Panc1 (cell line): ENCODE data around the gene UNC5B. TPM values are rescaled to one million over a fixed set of nuclear protein-coding genes. Genes with fewer than 3 reads are reported as not detected.

Source experiments
- ATAC-seq: fragments of 200-7000 bp; cut with Tn5 transposase; 2 replicates; pipeline ENCODE4 v1.9.1; 2020; ENCODE audit warnings: mild to moderate bottlenecking, moderate library complexity
- BruUV-seq: library from RNA; stranded (reverse); fragments of 400-500 nt; replicated peaks from 2 replicates; lab custom pipeline; 2021; lab: Mats Ljungman, UMichigan
- CTCF ChIA-PET: fragments of 300-600 bp; sonication (Branson Sonifier 250); formaldehyde crosslinking; loops from one replicate; lab custom pipeline; 2022; ENCODE audit warnings: antibody characterized with exemption; lab: Charles Lee
- POLR2A ChIA-PET: fragments of 300-600 bp; sonication (Branson Sonifier 250); formaldehyde crosslinking; loops from one replicate; lab custom pipeline; 2022; ENCODE audit warnings: antibody characterized with exemption; lab: Charles Lee
- DNase-seq: peaks from one replicate; pipeline ENCODE4 v3.0.0-alpha.2; 2010; ENCODE audit warnings: low read depth, low spot score
- H3K27ac ChIP-seq: 2 replicates; pipeline ENCODE4 v1.5.1; 2011; ENCODE audit warnings: mild to moderate bottlenecking, low read length, inconsistent platforms
- H3K27me3 ChIP-seq: fragments of 200-500 bp; sonication (Bioruptor generic); 2 replicates; pipeline ENCODE4 v1.6.0; 2014; ENCODE audit warnings: low read length, inconsistent platforms; ENCODE audit not compliant: control insufficient read depth, insufficient read depth
- H3K36me3 ChIP-seq: fragments of 200-500 bp; sonication (Bioruptor generic); 2 replicates; pipeline ENCODE4 v1.5.1; 2014; ENCODE audit warnings: inconsistent platforms, mild to moderate bottlenecking, low read length, moderate library complexity; ENCODE audit not compliant: control insufficient read depth, insufficient read depth
- H3K4me1 ChIP-seq: 2 replicates; pipeline ENCODE4 v1.5.1; 2011; ENCODE audit warnings: inconsistent platforms, mild to moderate bottlenecking, low read length, moderate library complexity; ENCODE audit not compliant: control insufficient read depth, insufficient read depth
- H3K4me3 ChIP-seq, 2 experiments: 2 replicates each; pipeline ENCODE4 v1.5.1; 2011 to 2012; ENCODE audit warnings: low read depth in 2 of 2, low read length in 2 of 2, mild to moderate bottlenecking in 2 of 2, inconsistent platforms in 1 of 2, moderate library complexity in 1 of 2
- H3K9me3 ChIP-seq: fragments of 200-500 bp; sonication (Bioruptor generic); 2 replicates; pipeline ENCODE4 v1.5.1; 2014; ENCODE audit warnings: low read depth, mild to moderate bottlenecking, inconsistent platforms, low read length, moderate library complexity; ENCODE audit not compliant: control insufficient read depth, insufficient read depth
- POLR2AphosphoS5 ChIP-seq: IDR thresholded peaks from 2 replicates; pipeline ENCODE4 v1.6.1; 2012; ENCODE audit warnings: mild to moderate bottlenecking, low read depth, low read length, moderate library complexity
- SIN3A ChIP-seq: IDR thresholded peaks from 2 replicates; pipeline ENCODE4 v1.6.1; 2012; ENCODE audit warnings: low read depth, mild to moderate bottlenecking, low read length, moderate library complexity, borderline replicate concordance; ENCODE audit not compliant: insufficient read depth
- TCF7L2 ChIP-seq: IDR thresholded peaks from 2 replicates; pipeline ENCODE4 v1.6.1; 2011; ENCODE audit warnings: mild to moderate bottlenecking, low read depth, low read length, inconsistent platforms
- in situ Hi-C: cut with HindIII; loops from 2 replicates; pipeline ENCODE4 v1.10.0; 2016; ENCODE audit warnings: low sequenced_read_pairs, low pct_unique_long_range_greater_than_20kb
- intact Hi-C: fragments of 100-400 bp; cut with micrococcal nuclease; formaldehyde crosslinking; loops from one replicate; pipeline ENCODE4 v1.10.0; 2022; ENCODE audit not compliant: unreplicated experiment
- total RNA-seq: library from RNA; stranded (reverse); gene quantifications from one replicate; pipeline ENCODE4 v1.2.1, GENCODE V29; 2021; ENCODE audit not compliant: unreplicated experiment
- TF ChIP-seq, protein P1 (sequence below): fragments of 450-650 bp; IDR thresholded peaks from 2 replicates; pipeline ENCODE4 v1.5.1; 2017; ENCODE audit warnings: mild to moderate bottlenecking
- TF ChIP-seq, protein P2 (sequence below), 2 experiments: IDR thresholded peaks; 2 replicates each; pipeline ENCODE4 v1.6.1; 2011 to 2012; ENCODE audit warnings: low read depth in 2 of 2, control low read depth in 1 of 2, low read length in 1 of 2, mild to moderate bottlenecking in 1 of 2, moderate library complexity in 1 of 2; ENCODE audit not compliant: insufficient read depth in 1 of 2

The UNC5B gene
- total RNA-seq, 1 experiment from 2014 or later, result 1.1 TPM

DNA sequence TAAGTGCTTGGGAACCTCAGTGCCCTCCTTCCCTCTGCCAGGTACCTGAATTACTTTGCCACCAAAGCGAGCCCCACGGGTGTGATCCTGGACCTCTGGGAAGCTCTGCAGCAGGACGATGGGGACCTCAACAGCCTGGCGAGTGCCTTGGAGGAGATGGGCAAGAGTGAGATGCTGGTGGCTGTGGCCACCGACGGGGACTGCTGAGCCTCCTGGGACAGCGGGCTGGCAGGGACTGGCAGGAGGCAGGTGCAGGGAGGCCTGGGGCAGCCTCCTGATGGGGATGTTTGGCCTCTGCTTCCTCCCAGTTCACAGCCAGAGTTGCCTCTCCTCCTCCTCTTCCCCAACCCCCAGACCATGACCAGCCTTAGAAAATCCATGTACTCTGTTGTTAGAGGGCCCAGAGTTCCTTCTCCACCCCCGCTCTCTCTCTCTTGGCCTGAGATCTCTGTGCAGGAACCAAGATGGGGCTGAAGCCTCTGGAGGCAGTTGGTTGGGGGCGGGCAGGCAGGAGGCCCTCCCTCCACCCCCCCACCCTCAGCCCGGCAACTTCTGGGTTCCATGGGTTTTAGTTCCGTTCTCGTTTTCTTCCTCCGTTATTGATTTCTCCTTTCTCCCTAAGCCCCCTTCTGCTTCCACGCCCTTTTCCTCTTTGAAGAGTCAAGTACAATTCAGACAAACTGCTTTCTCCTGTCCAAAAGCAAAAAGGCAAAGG lies 86.9 kb downstream of the UNC5B start:
- H3K27me3 ChIP-seq, result peaks cover 4% of the 10 kb centered on the region; the same call in 1 of the 2 replicates
- in situ Hi-C loops, result no loop called here
- BruUV-seq, result no TSS peak
- 0 out of 2 replicates have a peak, but pooled peaks cover 2% of the 10 kb centered on the region for H3K4me1 ChIP-seq
- DNase-seq, result no peak
- CTCF ChIA-PET, result interaction anchor here (0.7 kb wide), 1 partner anchor 52 kb away, joined by 3 read pairs; no protein-coding TSS in a partner anchor
- intact Hi-C loops, result no loop called here
- H3K27ac ChIP-seq, result no peak overlapping the region
- TF ChIP-seq POLR2AphosphoS5 (no peak), SIN3A (no peak), TCF7L2 (no peak)
- TF ChIP-seq, protein P1, sequence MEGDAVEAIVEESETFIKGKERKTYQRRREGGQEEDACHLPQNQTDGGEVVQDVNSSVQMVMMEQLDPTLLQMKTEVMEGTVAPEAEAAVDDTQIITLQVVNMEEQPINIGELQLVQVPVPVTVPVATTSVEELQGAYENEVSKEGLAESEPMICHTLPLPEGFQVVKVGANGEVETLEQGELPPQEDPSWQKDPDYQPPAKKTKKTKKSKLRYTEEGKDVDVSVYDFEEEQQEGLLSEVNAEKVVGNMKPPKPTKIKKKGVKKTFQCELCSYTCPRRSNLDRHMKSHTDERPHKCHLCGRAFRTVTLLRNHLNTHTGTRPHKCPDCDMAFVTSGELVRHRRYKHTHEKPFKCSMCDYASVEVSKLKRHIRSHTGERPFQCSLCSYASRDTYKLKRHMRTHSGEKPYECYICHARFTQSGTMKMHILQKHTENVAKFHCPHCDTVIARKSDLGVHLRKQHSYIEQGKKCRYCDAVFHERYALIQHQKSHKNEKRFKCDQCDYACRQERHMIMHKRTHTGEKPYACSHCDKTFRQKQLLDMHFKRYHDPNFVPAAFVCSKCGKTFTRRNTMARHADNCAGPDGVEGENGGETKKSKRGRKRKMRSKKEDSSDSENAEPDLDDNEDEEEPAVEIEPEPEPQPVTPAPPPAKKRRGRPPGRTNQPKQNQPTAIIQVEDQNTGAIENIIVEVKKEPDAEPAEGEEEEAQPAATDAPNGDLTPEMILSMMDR, result no peak
- TF ChIP-seq, protein P2, sequence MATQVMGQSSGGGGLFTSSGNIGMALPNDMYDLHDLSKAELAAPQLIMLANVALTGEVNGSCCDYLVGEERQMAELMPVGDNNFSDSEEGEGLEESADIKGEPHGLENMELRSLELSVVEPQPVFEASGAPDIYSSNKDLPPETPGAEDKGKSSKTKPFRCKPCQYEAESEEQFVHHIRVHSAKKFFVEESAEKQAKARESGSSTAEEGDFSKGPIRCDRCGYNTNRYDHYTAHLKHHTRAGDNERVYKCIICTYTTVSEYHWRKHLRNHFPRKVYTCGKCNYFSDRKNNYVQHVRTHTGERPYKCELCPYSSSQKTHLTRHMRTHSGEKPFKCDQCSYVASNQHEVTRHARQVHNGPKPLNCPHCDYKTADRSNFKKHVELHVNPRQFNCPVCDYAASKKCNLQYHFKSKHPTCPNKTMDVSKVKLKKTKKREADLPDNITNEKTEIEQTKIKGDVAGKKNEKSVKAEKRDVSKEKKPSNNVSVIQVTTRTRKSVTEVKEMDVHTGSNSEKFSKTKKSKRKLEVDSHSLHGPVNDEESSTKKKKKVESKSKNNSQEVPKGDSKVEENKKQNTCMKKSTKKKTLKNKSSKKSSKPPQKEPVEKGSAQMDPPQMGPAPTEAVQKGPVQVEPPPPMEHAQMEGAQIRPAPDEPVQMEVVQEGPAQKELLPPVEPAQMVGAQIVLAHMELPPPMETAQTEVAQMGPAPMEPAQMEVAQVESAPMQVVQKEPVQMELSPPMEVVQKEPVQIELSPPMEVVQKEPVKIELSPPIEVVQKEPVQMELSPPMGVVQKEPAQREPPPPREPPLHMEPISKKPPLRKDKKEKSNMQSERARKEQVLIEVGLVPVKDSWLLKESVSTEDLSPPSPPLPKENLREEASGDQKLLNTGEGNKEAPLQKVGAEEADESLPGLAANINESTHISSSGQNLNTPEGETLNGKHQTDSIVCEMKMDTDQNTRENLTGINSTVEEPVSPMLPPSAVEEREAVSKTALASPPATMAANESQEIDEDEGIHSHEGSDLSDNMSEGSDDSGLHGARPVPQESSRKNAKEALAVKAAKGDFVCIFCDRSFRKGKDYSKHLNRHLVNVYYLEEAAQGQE (IDR thresholded peaks at IDR 0.05; ENCODE audit: insufficient read depth in 1 of 2, low read depth in 2 of 2, low read length in 1 of 2), result no peak
- H3K36me3 ChIP-seq, result no peaks in the 10 kb centered on the region
- H3K9me3 ChIP-seq, result no peaks in the 10 kb centered on the region
- no peak overlapping the region for H3K4me3 ChIP-seq
- ATAC-seq, result no peak
- POLR2A ChIA-PET, result no interaction called here

DNA sequence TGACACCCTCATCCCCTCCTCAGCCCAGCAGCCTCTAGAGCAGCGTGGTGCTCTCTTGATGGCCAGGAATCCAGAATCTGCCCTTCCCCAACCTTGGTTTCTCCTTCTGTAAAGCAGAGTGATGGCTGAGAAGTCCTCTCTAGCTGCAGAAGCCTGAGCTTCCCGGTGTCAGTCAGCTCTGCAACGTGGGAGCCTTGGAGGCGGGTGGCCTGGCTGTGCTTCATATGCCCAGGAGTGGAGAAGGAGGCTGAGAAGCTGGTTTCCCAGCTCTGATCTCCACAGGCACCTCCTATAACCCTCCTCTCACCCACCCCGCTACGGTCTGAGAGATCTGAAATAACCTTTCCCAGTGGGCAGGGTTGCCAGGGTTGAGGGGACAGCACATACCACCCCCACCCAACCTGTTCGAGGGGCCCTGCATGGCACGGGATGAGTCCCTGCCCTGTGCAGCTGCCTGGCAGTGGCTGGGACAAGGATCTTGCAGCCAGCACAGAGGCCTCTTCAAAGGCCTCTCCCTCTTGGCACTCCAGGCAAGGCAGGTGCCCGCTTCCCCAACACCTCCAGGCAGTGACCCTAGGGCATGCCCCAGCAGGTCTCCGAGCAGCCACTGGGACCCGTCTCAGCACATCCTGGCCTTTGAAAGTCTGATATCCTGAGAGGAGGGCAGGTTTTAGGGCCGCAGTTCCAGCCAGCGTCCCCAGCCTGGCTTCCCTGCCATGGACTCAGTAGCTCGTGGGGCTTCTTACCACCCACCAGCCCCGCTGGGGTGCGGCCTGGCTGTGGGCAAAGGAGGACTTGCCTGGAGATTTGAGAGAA lies 88.4 kb downstream of the UNC5B start:
- BruUV-seq, result no TSS peak
- peak; percentile 10; the same call in 1 of the 2 replicates for ATAC-seq
- ChIA-PET POLR2A (interaction anchor here (0.6 kb wide), 1 partner anchor 526 kb away, joined by 3 read pairs; no protein-coding TSS in a partner anchor), CTCF (no interaction called here)
- H3K27ac ChIP-seq, result no peak overlapping the region
- intact Hi-C loops (no loop called here), in situ Hi-C loops (no loop called here)
- H3K27me3 ChIP-seq, result peaks cover 4% of the 10 kb centered on the region; the same call in 1 of the 2 replicates
- TF ChIP-seq, protein P2 (IDR thresholded peaks at IDR 0.05; ENCODE audit: insufficient read depth in 1 of 2, low read depth in 2 of 2, low read length in 1 of 2), result no peak
- no peak for DNase-seq
- H3K36me3 ChIP-seq, result no peaks in the 10 kb centered on the region
- H3K4me1 ChIP-seq, result 0 out of 2 replicates have a peak, but pooled peaks cover 2% of the 10 kb centered on the region
- no peaks in the 10 kb centered on the region for H3K9me3 ChIP-seq
- no peak overlapping the region for H3K4me3 ChIP-seq
